Tibial nerve (tissue), 4 donors: ENCODE data around the gene PRPF19. TPM values are rescaled to one million over a fixed set of nuclear protein-coding genes. Genes with fewer than 3 reads are reported as not detected.

Experiments used
- DNase-seq, 2 donors: peaks; one replicate each; pipeline ENCODE4 v3.0.0-alpha.2; 2019; ENCODE audit warnings: low spot score in 2 of 2
- H3K27ac ChIP-seq, 4 donors: fragments of 200-600 bp; sonication (generic) in 3 of 4; one replicate each; pipeline ENCODE4 v1.5.1; 2017 to 2019; ENCODE audit warnings: mild to moderate bottlenecking in 1 of 4
- H3K27me3 ChIP-seq, 2 donors: fragments of 200-600 bp; sonication (generic) in 1 of 2; one replicate each; pipeline versions ENCODE4 v1.5.1 to v1.6.0; 2017 to 2019
- H3K36me3 ChIP-seq, 3 donors: fragments of 200-600 bp; sonication (generic); one replicate each; pipeline ENCODE4 v1.5.1; 2018 to 2019
- H3K4me1 ChIP-seq, 4 donors: fragments of 200-600 bp; sonication (generic) in 3 of 4; one replicate each; pipeline ENCODE4 v1.5.1; 2017 to 2019
- H3K4me3 ChIP-seq, 4 donors: fragments of 200-600 bp; sonication (generic) in 3 of 4; one replicate each; pipeline ENCODE4 v1.5.1; 2017 to 2019; ENCODE audit warnings: mild to moderate bottlenecking in 1 of 4, moderate library complexity in 1 of 4
- H3K9me3 ChIP-seq, 4 donors: fragments of 200-600 bp; sonication (generic) in 3 of 4; one replicate each; pipeline ENCODE4 v1.5.1; 2017 to 2019
- EP300 ChIP-seq, 2 donors: sonication (generic); formaldehyde crosslinking; IDR thresholded peaks; one replicate each; pipeline ENCODE4 v1.6.1; 2017; ENCODE audit warnings: antibody characterized with exemption in 2 of 2, mild to moderate bottlenecking in 1 of 2
- POLR2A ChIP-seq, 2 donors: fragments of 450-650 bp; IDR thresholded peaks; one replicate each; pipeline ENCODE4 v1.6.1; 2017; ENCODE audit warnings: antibody characterized with exemption in 2 of 2, mild to moderate bottlenecking in 2 of 2, moderate library complexity in 2 of 2
- WGBS, 2 donors: methylation state at CpG; one replicate each; pipeline ENCODE4 v1.1.5; 2018; 5-methylcytosine and 5-hydroxymethylcytosine counted together
- total RNA-seq, 4 donors: library from RNA; depleted of rRNA; stranded (reverse); fragments of >200 nt; gene quantifications; one replicate each; pipeline ENCODE4 v1.1.0, GENCODE V29; 2016
- TF ChIP-seq, protein P1 (sequence below), 5 experiments: fragments of 200-600 bp in 3 of 5; fragments of 450-650 bp in 2 of 5; sonication (generic) in 3 of 5; IDR thresholded peaks; one replicate each; pipeline ENCODE4 v1.5.1; 2016 to 2019; ENCODE audit warnings: antibody characterized with exemption in 5 of 5, mild to moderate bottlenecking in 3 of 5, moderate library complexity in 2 of 5

PRPF19 gene
- total RNA-seq, 4 donors from 2014 or later = 49.6 to 92.0 (median 55.5) TPM

DNA sequence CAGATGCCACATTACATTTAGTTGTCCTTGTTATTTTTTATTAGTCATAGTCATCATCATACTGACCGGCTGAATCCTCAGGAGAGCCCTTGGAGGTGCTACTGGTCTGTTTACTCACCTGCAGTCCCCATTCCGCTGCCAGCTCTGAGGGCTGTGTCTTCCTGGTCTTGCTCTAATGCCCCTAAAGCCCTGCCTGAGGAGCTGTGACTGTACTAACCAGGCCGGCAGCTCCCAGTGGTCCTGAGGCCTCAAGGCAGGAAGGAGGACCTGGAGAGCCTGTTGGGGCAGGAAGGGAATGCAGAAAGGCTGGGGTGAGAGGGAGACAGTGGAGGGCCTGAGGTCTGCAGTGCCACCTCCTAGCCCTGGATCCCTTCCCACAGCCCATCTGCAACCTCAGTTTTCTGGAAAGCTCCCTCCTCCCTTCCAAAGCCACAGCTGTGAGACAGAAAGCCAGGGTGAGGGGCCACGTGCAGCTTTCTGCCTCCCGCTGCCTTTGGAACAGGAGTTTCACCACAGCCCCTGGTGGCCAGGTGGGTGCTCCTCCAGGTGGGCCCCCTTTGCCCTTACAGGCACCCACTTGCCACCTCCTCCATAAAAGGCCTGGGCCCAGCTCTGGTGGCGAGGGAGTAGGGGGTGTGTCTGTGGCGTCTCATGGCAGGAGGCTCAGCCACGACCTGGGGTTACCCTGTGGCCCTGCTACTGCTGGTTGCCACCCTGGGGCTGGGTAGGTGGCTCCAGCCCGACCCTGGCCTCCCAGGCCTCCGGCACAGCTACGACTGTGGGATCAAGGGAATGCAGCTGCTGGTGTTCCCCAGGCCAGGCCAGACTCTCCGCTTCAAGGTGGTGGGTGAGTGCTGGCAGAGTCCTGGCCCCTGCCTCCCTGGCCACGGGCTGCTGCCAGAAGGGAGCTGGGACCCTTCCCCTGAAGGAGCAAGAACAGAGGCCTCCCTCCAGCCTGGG is 39.2 kb downstream of the PRPF19 start, which contains the start of gene ZP1:
Gene ZP1 (plus strand): TSS at position 632 of the 960 bp plus-strand sequence. CDS start 20 bp downstream, at position 652.
- TF ChIP-seq, protein P1, sequence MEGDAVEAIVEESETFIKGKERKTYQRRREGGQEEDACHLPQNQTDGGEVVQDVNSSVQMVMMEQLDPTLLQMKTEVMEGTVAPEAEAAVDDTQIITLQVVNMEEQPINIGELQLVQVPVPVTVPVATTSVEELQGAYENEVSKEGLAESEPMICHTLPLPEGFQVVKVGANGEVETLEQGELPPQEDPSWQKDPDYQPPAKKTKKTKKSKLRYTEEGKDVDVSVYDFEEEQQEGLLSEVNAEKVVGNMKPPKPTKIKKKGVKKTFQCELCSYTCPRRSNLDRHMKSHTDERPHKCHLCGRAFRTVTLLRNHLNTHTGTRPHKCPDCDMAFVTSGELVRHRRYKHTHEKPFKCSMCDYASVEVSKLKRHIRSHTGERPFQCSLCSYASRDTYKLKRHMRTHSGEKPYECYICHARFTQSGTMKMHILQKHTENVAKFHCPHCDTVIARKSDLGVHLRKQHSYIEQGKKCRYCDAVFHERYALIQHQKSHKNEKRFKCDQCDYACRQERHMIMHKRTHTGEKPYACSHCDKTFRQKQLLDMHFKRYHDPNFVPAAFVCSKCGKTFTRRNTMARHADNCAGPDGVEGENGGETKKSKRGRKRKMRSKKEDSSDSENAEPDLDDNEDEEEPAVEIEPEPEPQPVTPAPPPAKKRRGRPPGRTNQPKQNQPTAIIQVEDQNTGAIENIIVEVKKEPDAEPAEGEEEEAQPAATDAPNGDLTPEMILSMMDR (IDR thresholded peaks at IDR 0.05) = no peak
- no peak for TF ChIP-seq POLR2A (IDR thresholded peaks at IDR 0.05)
- no peak for TF ChIP-seq EP300 (IDR thresholded peaks at IDR 0.05)
- Histone ChIP-seq H3K4me3 (no peak within 1 kb of the TSS), H3K4me1 (peaks cover 0 to 11% (median 0%) of the 10 kb centered on the region in 4 donors), H3K36me3 (no peaks in the 10 kb centered on the region), H3K27ac (no peak within 1 kb of the TSS), H3K27me3 (no peaks in the 10 kb centered on the region), H3K9me3 (no peaks in the 10 kb centered on the region)
- peak; percentile 23 to 41 for DNase-seq
- WGBS, 2 donors = 47 to 70% methylated on average over 9 to 13 of the region's 13 CpGs

DNA sequence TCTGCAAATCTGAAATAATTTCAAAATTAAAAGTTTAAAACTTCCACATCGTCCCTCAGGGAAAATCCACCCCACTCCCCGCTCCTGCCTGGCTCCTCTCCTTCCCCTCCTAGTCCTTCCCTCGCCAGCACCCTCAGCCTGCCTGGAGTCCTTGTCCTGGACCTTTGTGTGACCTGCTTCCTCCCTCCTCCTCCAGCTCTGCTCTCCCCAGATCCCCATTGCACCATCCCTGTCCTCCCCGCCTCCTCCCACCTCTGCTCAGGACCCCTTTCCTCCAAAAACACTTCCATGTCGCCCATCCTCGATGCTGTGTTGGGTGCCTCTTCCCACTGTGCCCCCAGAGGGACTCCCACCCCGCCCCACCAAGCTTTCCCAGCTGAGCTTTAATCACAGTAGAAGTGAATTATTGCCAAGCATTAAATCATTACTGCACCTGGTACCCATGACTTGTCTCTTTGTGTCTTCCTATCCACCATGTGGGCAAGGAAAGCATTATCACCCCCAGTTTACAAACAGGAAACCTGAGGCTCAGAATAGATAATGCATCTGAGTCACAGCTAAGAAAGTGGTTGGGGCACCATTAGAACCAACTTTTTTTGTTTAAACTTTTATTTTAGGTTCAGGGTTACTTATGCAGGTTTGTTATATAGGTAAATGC is 41.4 kb downstream of the PRPF19 start:
- Histone ChIP-seq H3K27me3 (no peaks in the 10 kb centered on the region), H3K27ac (no peak overlapping the region), H3K9me3 (no peaks in the 10 kb centered on the region), H3K4me1 (no peaks in the 10 kb centered on the region), H3K36me3 (no peaks in the 10 kb centered on the region), H3K4me3 (no peak overlapping the region)
- TF ChIP-seq, protein P1 (IDR thresholded peaks at IDR 0.05) = no peak
- TF ChIP-seq EP300 (IDR thresholded peaks at IDR 0.05) (no peak), POLR2A (IDR thresholded peaks at IDR 0.05) (no peak)
- 73 to 76% methylated on average over 7 of the region's 7 CpGs for WGBS, 2 donors
- DNase-seq = no peak

DNA sequence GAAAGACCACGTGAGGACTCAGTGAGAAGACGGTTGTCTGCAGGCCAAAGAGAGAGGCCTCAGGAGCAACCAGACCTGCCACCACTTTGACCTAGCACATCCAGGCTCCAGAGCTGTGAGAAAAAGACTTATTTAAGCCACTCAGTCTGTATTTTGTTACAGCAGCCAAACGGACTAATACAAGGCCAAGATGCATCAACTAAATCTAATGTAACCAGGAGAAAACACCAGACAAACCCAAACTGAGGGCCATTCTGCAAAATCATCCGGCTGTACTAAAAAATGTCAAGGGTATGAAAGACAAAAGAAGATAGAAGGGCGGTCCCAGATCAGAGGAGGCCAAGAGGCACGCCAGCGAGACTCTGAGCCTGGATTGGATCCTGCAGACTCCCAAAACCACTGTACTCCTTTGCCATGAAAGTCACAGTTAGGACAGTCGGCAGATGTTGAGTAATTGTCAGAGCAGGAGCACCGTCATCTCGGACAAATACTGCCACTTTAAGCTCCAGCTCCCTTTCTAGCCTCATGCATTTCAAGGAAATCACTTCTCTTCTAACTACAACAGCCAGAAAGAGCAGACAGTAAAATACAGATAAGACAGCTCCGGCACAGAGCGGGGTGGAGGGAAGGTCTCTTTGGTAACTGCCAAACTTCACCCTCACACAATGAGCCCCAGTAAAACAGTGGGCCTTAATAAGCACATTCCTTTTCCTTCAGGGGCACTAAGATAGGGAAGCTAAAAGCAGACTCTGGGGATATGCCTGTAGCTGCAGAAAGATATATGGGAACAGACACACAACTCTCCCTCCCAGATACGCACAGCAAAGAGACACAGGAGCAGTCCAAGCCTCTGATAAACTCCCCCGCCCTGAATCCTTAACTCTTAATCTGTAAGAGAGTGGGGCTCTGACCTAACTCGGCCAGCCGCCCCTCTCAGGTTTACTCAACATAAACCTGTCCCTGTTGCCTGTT is 42.5 kb downstream of the PRPF19 start:
- no peak overlapping the region for H3K4me3 ChIP-seq
- H3K27me3 ChIP-seq = no peaks in the 10 kb centered on the region
- DNase-seq = no peak
- H3K36me3 ChIP-seq = no peaks in the 10 kb centered on the region
- H3K27ac ChIP-seq = no peak overlapping the region
- no peaks in the 10 kb centered on the region for H3K4me1 ChIP-seq
- 72 to 76% methylated on average over 16 of the region's 16 CpGs for WGBS, 2 donors
- TF ChIP-seq POLR2A (IDR thresholded peaks at IDR 0.05) (no peak), EP300 (IDR thresholded peaks at IDR 0.05) (no peak)
- TF ChIP-seq, protein P1 (IDR thresholded peaks at IDR 0.05) = no peak
- H3K9me3 ChIP-seq = no peaks in the 10 kb centered on the region

- 92% methylated on average over 9 of the region's 9 CpGs for WGBS, 2 donors
- TF ChIP-seq, protein P1 (IDR thresholded peaks at IDR 0.05) = no peak
- TF ChIP-seq POLR2A (IDR thresholded peaks at IDR 0.05) = no peak
- no peak for TF ChIP-seq EP300 (IDR thresholded peaks at IDR 0.05)
- no peaks in the 10 kb centered on the region for H3K9me3 ChIP-seq
- no peak overlapping the region for H3K27ac ChIP-seq
- H3K4me3 ChIP-seq = no peak overlapping the region
- no peaks in the 10 kb centered on the region for H3K27me3 ChIP-seq
- H3K36me3 ChIP-seq = no peaks in the 10 kb centered on the region
- no peak for DNase-seq
- no peaks in the 10 kb centered on the region for H3K4me1 ChIP-seq
Observed at GRCh38 chr11:60862171-60862570, 44.2 kb downstream of the PRPF19 start.
